Activated CD8-positive, alpha-beta memory T cell treated with anti-CD3 and anti-CD28 coated beads for 36 hours (primary cell): Measurements from ENCODE around the gene EIF5. TPM values are rescaled to one million over a fixed set of nuclear protein-coding genes. Genes with fewer than 3 reads are reported as not detected.

Experiments
- CTCF ChIA-PET: fragments of 350-600 bp; sonication (Branson Sonifier 250); formaldehyde crosslinking; loops from one replicate; lab custom pipeline; 2021; ENCODE audit warnings: antibody characterized with exemption; lab: Charles Lee
- POLR2A ChIA-PET: fragments of 350-600 bp; sonication (Branson Sonifier 250); formaldehyde crosslinking; loops from one replicate; lab custom pipeline; 2021; ENCODE audit warnings: antibody characterized with exemption; lab: Charles Lee
- total RNA-seq, 2 experiments: library from RNA; stranded (reverse); gene quantifications; one replicate each; pipeline ENCODE4 v1.2.3, GENCODE V29; 2021

Gene EIF5
- total RNA-seq = 100 to 1,000 TPM; 365 to 375 TPM

GRCh38 chr14:103333754-103334643, at the start of gene EIF5:
Gene EIF5 (plus strand): TSS chr14:103334237. CDS start chr14:103335861, 1,624 bp downstream.
- CTCF ChIA-PET = interaction anchor here (0.9 to 1.0 kb wide), 2 partner anchors 20 to 57 kb away, joined by 3 to 5 read pairs; no protein-coding TSS in a partner anchor
- POLR2A ChIA-PET = interaction anchor here (0.5 to 2.5 kb wide), 3 partner anchors 11 to 767 kb away, joined by 4 to 10 read pairs (median 4); no protein-coding TSS in a partner anchor

DNA sequence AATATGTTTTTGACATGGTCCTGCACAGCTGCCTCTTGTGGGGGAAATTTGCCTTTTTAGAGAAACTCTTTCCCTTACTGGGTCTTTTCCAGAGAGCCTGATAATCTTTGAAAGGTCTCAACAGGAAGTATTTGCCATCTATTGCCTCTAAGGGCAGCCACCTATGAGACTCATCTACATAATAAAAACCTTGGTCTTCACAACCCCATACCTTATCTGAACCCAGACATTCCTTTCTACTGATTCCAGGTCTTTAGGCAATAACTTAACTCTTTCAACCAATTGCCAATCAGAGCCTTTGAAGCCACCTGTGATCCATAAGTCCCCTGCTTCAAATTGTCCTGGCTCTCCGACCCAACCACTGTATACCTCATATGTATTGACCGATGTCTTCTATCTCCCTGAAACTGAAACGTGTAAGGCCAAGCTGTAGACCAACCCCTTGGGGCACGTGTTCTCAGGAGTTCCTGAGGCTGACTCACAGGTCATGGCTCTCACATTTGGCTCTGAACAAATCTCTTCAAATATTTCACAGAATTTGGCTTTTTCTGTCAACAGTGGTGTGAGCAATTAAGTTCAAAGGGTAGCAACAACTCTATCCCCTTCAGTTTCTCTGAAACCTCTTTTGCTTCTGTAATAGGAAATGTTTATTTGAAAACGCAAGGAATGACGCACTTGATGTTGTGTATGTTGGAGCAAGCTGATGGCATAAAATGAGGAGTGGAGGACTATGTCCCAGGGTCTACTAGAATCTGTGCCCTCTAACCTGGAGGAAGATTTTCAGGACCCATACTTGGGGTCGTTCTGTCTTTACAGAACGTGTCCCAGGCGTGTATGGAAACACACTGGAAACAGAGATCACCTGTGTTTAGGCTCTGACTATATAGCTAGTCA, 49.2 kb upstream of the EIF5 start:
- ChIA-PET CTCF (no interaction called here), POLR2A (no interaction called here)

DNA sequence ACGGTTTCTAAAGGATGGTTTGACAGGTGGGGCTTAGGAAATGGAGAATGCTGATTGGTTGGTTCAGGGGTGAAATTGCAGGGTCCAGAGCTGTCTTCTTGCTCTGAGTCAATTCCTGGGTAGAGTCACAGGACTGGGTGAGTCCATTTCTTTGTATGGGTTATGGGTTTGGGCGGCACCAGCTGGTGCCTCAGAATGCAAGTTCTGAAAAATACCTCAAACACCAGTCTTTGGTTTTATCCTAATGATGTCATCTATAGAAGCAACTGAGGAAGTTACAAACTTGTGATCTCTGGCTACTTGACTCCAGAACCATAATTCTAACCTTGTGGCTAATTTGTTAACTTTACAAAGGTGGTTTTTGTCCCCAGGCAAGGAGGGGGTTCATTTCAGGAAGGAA, 47.6 kb upstream of the EIF5 start:
- POLR2A ChIA-PET = no interaction called here
- CTCF ChIA-PET = interaction anchor here (1.3 kb wide), 1 partner anchor 181 kb away, joined by 3 read pairs; no protein-coding TSS in a partner anchor

DNA sequence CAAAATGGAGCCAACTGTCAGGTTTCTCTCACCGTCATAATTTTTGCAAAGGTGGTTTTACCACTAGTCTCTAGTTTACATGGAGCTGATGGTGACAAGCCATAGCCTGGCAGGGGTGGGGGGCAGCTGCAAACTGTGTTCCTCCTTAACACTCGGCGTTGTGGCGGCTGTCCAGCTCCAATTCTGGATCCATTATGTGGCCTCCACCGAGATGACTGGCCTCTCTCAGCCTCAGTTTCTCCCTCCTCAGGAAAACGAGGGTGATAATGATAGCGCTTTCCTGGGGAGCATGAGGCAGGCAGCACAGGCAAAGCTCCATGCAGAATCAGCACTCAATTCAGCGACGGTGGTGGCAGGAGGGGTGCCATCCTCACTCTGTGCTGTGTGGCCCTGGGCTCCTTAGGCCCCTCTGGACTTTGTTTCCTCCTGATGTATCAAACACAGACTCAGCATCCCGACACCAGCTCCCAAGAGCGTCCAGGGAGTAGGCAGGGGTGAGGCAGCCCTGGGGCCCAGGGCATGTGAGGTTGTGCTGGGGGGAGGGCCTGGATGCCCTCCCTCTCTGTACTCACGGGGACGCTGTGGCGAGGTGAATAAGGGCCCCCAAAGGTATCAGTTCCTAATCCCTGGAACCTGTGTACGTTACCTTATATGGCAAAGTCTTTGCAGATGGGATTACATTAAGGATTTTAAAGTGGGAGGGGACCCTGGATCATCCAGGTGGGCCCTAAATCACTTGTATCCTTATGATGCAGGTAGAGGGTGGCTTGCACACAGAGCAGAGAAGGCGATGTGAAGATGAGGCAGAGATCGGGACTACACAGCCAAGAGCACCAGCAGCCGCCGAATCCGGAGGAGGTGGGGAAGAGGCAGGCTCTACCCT, 46.8 kb upstream of the EIF5 start:
- ChIA-PET CTCF (interaction anchor here (0.5 kb wide), 1 partner anchor 10 kb away, joined by 4 read pairs; no protein-coding TSS in a partner anchor), POLR2A (no interaction called here)

GRCh38 chr14:103288076-103288766, 45.8 kb upstream of the EIF5 start:
- ChIA-PET POLR2A (no interaction called here), CTCF (no interaction called here)

- ChIA-PET CTCF (interaction anchor here (0.5 to 5.2 kb wide), 3 partner anchors 9 to 185 kb away, joined by 3 to 39 read pairs (median 3); no protein-coding TSS in a partner anchor), POLR2A (no interaction called here)
Observed at GRCh38 chr14:103290056-103290455, 44.0 kb upstream of the EIF5 start.

DNA sequence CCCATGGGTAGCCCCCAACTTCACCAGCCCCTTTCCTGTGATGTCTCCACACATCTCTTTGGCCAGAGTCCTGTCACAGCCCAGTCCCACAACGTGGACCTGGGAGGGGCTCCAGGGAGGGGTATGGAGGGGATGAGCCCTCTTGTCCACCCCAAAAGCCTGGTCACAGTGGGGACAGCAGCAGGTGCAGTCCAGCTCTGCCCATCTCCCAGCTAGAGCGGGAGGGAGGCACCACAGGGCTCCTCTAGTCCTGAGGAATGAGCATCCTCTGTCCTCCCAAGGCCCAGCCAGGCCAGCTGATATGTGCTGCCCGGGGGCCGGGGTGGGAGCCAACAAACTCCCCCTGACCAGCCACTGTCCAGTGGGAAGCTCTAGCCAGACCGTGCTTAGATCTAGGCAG, 43.5 kb upstream of the EIF5 start:
- CTCF ChIA-PET = interaction anchor here (0.5 to 5.2 kb wide), 3 partner anchors 10 to 185 kb away, joined by 3 to 39 read pairs (median 3); no protein-coding TSS in a partner anchor
- POLR2A ChIA-PET = no interaction called here

GRCh38 chr14:103290961-103291360, 43.1 kb upstream of the EIF5 start:
- ChIA-PET POLR2A (no interaction called here), CTCF (interaction anchor here (1.4 to 5.2 kb wide), 2 partner anchors 15 to 186 kb away, joined by 3 to 39 read pairs; no protein-coding TSS in a partner anchor)

DNA sequence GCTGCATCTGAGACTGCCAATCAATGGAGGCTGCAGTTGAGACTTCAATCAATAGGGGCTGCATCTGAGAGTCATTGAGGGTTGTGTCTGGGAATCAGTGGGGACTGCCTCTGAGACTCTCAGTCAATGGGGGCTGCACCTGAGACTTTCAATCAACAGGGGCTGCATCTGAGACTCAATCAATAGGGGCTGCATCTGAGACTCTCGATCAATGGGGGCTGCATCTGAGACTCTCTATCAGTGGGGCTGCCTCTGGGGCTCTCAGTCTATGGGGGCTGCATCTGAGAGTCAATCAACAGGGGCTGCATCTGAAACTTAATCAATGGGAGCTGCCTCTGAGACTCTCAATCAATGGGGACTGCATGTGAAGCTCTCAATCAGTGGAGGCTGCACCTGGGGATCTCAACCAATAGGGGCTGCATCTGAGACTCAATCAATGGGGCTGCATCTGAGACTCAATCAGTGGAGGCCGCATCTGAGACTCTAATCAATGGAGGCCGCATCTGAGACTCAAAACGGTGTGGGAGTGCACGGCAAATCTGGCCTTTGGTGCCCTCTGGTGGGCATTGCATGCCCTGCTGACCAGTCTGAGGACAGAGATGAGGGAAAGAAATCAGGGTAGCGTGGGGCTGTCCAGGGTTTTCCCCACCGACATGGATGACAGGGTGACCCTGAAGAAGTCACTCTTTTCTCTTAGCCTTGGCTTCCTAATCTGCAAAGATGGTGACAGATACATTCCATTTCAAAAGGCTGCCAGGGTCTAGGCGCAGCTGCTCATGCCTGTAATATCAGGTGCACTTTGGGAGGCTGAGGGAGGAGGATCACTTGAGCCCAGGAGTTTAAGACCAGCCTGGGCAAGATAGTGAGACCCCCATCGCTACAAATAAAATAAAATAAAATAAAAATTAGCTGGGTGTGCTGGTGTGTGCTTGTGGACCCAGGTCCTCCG, 41.3 kb upstream of the EIF5 start:
- POLR2A ChIA-PET = no interaction called here
- CTCF ChIA-PET = interaction anchor here (0.8 to 5.2 kb wide), 6 partner anchors 23 to 217 kb away, joined by 3 to 39 read pairs (median 3); no protein-coding TSS in a partner anchor

DNA sequence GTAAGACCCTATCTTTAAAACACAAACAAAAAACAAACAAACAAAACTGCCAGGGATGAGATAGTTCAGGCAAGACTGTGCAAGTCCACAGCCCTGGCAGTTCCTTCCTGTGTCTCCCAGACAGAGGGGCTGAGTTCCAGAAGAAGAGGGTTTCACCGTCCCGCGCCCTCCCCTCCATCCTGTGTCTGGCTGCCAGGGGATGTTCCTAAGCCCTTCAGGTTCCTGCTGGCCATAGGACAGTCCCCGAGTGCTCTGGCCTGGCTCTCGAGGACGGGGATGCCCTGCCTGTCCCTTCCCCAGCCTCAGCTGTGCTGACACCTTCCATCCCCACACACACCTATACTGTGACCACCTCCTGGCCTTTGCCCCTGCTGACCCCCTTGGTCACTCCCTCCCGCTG, 40.6 kb upstream of the EIF5 start:
- POLR2A ChIA-PET = no interaction called here
- CTCF ChIA-PET = interaction anchor here (0.8 to 5.2 kb wide), 3 partner anchors 23 to 188 kb away, joined by 3 to 39 read pairs (median 3); no protein-coding TSS in a partner anchor

DNA sequence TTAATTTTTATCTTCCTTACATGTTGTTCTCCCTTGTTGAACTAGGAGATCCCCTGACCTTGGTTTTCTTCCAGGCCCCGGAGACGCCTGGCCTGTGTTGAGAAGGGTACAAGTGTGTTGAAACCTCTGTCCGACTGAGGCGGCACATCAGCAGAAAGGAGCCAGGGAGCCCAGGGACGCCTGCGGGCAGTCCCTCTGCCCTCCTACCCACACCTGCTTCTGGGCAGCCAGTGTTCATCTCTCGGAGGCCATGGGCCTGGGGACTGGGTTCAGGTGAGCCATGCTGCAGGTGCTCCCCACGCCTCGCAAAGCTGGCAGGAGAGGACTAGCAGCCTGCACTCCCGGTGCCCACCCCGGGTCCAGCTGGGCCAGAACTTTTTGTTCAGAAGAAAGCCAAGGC, 39.9 kb upstream of the EIF5 start:
- ChIA-PET CTCF (interaction anchor here (5.2 kb wide), 1 partner anchor 189 kb away, joined by 39 read pairs; no protein-coding TSS in a partner anchor), POLR2A (no interaction called here)

GRCh38 chr14:103296007-103296406, 38.0 kb upstream of the EIF5 start:
- ChIA-PET CTCF (interaction anchor here (1.5 kb wide), 1 partner anchor 191 kb away, joined by 5 read pairs; no protein-coding TSS in a partner anchor), POLR2A (no interaction called here)

- POLR2A ChIA-PET = no interaction called here
- CTCF ChIA-PET = interaction anchor here (1.5 kb wide), 1 partner anchor 192 kb away, joined by 5 read pairs; no protein-coding TSS in a partner anchor
Observed at GRCh38 chr14:103296987-103297386, 37.0 kb upstream of the EIF5 start.

DNA sequence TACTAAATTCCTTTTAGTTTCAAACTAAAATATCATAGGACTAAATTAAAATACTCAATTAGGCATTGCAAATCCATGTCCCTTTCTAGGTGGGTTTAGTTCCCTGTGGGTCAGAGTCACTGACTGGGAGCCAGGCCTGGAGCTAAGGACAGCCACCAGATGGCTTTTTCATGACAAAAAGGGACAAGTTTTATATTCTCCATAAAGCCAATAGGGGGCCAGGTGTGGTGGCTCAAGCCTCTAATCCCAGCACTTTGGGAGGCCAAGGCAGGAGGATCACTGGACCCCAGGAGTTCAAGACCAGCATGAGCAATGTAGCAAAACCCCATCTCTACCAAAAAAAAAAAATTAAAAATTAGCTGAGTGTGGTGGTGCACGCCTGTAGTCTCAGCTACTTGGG, 35.4 kb upstream of the EIF5 start:
- ChIA-PET CTCF (interaction anchor here (1.2 kb wide), 1 partner anchor 193 kb away, joined by 5 read pairs; no protein-coding TSS in a partner anchor), POLR2A (no interaction called here)

- CTCF ChIA-PET = interaction anchor here (2.0 kb wide), 1 partner anchor 197 kb away, joined by 5 read pairs; no protein-coding TSS in a partner anchor
- POLR2A ChIA-PET = no interaction called here
Observed at GRCh38 chr14:103301512-103302354, 32.3 kb upstream of the EIF5 start.
